Activated CD8-positive, alpha-beta T cell treated with anti-CD3 and anti-CD28 coated beads for 36 hours (primary cell): ENCODE data around the gene OR52N4. TPM values are rescaled to one million over a fixed set of nuclear protein-coding genes. Genes with fewer than 3 reads are reported as not detected.

Experiments
- ATAC-seq: fragments of 200-7000 bp; cut with Tn5 transposase; one replicate; pipeline ENCODE4 v1.10.0; 2021; ENCODE audit warnings: mild to moderate bottlenecking, moderate library complexity
- CTCF ChIA-PET: fragments of 350-600 bp; sonication (Branson Sonifier 250); formaldehyde crosslinking; loops from one replicate; lab custom pipeline; 2021; ENCODE audit warnings: antibody characterized with exemption; lab: Charles Lee
- POLR2A ChIA-PET: fragments of 350-600 bp; sonication (Branson Sonifier 250); formaldehyde crosslinking; loops from one replicate; lab custom pipeline; 2021; ENCODE audit warnings: antibody characterized with exemption; lab: Charles Lee
- DNase-seq: peaks from one replicate; pipeline ENCODE4 v3.0.0-alpha.2; 2020
- H3K27ac Mint-ChIP-seq: one replicate; pipeline ENCODE4 v1.8.0; 2021; ENCODE audit warnings: mild to moderate bottlenecking, mixed read lengths
- H3K27me3 Mint-ChIP-seq: one replicate; pipeline ENCODE4 v1.8.0; 2021; ENCODE audit warnings: mixed read lengths
- H3K36me3 Mint-ChIP-seq: one replicate; pipeline ENCODE4 v1.8.0; 2021; ENCODE audit warnings: low read depth, mixed read lengths
- H3K4me1 Mint-ChIP-seq: one replicate; pipeline ENCODE4 v1.8.0; 2021; ENCODE audit warnings: low read depth, mixed read lengths
- H3K4me3 Mint-ChIP-seq: one replicate; pipeline ENCODE4 v1.8.0; 2021; ENCODE audit warnings: mild to moderate bottlenecking, moderate library complexity, mixed read lengths
- H3K9me3 Mint-ChIP-seq: one replicate; pipeline ENCODE4 v1.8.0; 2021; ENCODE audit warnings: mixed read lengths
- intact Hi-C: fragments of 100-400 bp; cut with micrococcal nuclease; formaldehyde crosslinking; loops from one replicate; pipeline ENCODE4 v1.10.0; 2022
- total RNA-seq, 2 experiments: library from RNA; stranded (reverse); gene quantifications; one replicate each; pipeline ENCODE4 v1.2.3, GENCODE V29; 2021
- TF ChIP-seq, protein P1 (sequence below): fragments of 200-600 bp; IDR thresholded peaks from one replicate; pipeline ENCODE4 v1.8.0; 2022; ENCODE audit warnings: antibody characterized with exemption, mild to moderate bottlenecking

Gene OR52N4
- total RNA-seq, 2 experiments from 2014 or later: 0.47 to 1.1 TPM

DNA sequence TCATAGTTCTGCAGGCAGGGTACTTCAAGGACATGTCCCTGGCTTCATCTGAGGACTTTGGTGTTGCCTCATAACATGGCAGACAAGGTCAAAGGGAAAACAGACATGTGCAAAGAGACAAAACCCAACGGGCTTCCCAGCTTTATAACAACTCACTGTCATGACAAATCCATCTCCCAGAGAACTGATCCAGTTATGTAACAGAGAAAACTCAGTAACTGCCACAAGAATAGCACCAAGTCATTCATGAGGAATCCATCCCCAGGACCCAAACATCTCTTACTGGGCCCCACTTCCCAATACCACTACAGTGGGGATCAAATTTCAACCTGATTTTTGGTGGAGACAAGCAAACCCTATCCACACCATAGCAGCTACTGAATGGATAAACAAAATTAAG lies 13.0 kb downstream of the OR52N4 start:
- no peak for ATAC-seq
- Mint-ChIP-seq H3K27ac (no peak overlapping the region), H3K36me3 (no peaks in the 10 kb centered on the region), H3K4me1 (no peaks in the 10 kb centered on the region), H3K4me3 (no peak overlapping the region), H3K27me3 (peaks cover 3% of the 10 kb centered on the region), H3K9me3 (no peaks in the 10 kb centered on the region)
- TF ChIP-seq, protein P1, sequence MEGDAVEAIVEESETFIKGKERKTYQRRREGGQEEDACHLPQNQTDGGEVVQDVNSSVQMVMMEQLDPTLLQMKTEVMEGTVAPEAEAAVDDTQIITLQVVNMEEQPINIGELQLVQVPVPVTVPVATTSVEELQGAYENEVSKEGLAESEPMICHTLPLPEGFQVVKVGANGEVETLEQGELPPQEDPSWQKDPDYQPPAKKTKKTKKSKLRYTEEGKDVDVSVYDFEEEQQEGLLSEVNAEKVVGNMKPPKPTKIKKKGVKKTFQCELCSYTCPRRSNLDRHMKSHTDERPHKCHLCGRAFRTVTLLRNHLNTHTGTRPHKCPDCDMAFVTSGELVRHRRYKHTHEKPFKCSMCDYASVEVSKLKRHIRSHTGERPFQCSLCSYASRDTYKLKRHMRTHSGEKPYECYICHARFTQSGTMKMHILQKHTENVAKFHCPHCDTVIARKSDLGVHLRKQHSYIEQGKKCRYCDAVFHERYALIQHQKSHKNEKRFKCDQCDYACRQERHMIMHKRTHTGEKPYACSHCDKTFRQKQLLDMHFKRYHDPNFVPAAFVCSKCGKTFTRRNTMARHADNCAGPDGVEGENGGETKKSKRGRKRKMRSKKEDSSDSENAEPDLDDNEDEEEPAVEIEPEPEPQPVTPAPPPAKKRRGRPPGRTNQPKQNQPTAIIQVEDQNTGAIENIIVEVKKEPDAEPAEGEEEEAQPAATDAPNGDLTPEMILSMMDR: no peak
- intact Hi-C loops: no loop called here
- DNase-seq: no peak
- ChIA-PET CTCF (no interaction called here), POLR2A (interaction anchor here (0.6 kb wide), 1 partner anchor 68 kb away, joined by 3 read pairs; no protein-coding TSS in a partner anchor)

DNA sequence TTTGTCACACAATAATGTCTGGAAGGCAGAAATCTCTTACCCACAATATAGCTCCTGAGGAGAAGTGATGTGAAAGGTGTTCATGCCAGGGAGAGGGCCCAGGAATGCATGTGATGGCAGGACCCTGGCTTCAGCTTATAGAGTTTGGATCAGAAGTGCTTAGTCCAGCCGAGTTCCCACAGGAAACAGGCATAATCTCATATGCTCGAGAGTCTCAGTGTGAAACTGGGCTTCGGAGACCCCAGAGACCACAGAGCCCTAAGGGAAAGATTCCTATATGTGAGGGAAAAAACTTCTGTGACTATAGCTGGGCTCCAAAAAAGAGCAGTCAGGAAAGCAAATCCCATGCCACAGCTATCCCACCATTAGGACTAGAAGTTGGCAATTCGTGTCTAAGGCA lies 29.2 kb downstream of the OR52N4 start, which contains the start of gene OR52N5:
Gene OR52N5 (minus strand): TSS at position 101 of the 400 bp plus-strand sequence. CDS start 4,721 bp downstream, outside the sequence.
- ATAC-seq (no peak), DNase-seq (no peak)
- POLR2A ChIA-PET: no interaction called here
- H3K9me3 Mint-ChIP-seq: no peaks in the 10 kb centered on the region
- H3K27me3 Mint-ChIP-seq: peaks cover 5% of the 10 kb centered on the region
- no peaks in the 10 kb centered on the region for H3K4me1 Mint-ChIP-seq
- intact Hi-C loops: no loop called here
- CTCF ChIA-PET: no interaction called here
- H3K36me3 Mint-ChIP-seq: no peaks in the 10 kb centered on the region
- TF ChIP-seq, protein P1: no peak
- H3K4me3 Mint-ChIP-seq: no peak within 1 kb of the TSS
- H3K27ac Mint-ChIP-seq: no peak within 1 kb of the TSS

DNA sequence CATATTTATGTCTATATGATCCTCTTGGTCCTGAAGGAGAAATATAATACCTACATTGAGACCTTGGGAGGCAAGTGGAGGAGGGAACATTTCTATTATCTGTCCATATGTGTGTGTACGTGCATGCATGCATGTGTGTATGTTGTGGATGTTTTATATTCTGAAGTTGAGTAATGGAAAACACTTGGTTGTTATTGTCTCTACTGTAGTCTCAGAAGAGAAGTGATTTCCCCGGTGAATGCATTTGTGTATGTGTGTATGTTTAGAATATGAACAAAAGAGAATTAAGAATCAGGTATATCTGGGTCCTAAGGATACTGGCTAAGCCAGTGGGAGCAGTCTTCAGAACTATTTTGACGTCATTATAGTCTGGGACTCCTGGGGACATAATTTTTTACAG lies 37.1 kb downstream of the OR52N4 start, which contains the start of gene OR52N1:
Gene OR52N1 (minus strand): TSS at position 101 of the 400 bp plus-strand sequence. CDS start 2,449 bp downstream, outside the sequence.
- ChIA-PET POLR2A (no interaction called here), CTCF (no interaction called here)
- Mint-ChIP-seq H3K4me1 (no peaks in the 10 kb centered on the region), H3K27ac (no peak within 1 kb of the TSS), H3K27me3 (peaks cover 10% of the 10 kb centered on the region), H3K4me3 (no peak within 1 kb of the TSS), H3K36me3 (no peaks in the 10 kb centered on the region), H3K9me3 (no peaks in the 10 kb centered on the region)
- intact Hi-C loops: no loop called here
- ATAC-seq: no peak
- DNase-seq: no peak
- TF ChIP-seq, protein P1: no peak

DNA sequence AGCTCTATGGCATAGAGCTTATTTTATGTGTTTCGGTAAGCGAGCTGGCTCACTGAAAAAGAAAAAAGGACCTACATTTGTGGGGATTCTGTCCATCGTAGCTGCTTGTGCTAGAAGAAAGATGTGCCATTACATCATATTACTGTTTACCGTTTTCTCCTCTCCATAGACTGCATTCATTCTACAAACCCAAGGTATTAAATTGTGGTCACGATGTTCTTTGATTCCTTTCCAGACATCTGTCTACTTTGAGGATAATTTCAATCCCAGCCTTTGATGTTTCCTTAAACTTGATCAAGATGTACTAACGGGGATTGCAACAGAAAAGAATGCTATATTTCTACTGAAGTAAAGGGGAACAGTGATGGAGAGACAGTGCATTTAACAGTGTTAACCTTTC lies 42.5 kb downstream of the OR52N4 start:
- H3K36me3 Mint-ChIP-seq: no peaks in the 10 kb centered on the region
- H3K4me3 Mint-ChIP-seq: no peak overlapping the region
- TF ChIP-seq, protein P1: no peak
- no peaks in the 10 kb centered on the region for H3K9me3 Mint-ChIP-seq
- CTCF ChIA-PET: no interaction called here
- POLR2A ChIA-PET: no interaction called here
- no peak overlapping the region for H3K27ac Mint-ChIP-seq
- no peaks in the 10 kb centered on the region for H3K4me1 Mint-ChIP-seq
- H3K27me3 Mint-ChIP-seq: peaks cover 12% of the 10 kb centered on the region
- intact Hi-C loops: no loop called here
- ATAC-seq (no peak), DNase-seq (no peak)

DNA sequence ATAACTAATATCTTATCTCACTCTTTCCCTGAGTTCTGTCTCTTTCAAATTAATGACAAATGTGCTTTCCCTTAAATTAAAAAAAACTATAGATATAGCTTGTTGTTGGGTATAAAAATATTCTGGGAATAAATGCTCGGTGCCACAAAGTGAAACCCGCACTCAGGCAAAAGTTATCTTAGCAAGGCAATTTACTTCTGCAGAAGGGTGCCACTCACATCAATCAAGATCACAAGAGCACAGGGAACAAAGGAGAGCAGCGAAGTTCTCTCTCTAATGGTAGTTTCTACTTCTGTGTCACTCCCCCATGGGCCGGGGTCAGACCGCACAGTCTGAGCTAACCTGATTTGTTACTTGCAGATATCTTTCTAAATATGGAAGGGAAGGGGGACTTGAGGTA lies 49.9 kb downstream of the OR52N4 start:
- H3K4me1 Mint-ChIP-seq: peaks cover 2% of the 10 kb centered on the region
- peaks cover 14% of the 10 kb centered on the region for H3K27me3 Mint-ChIP-seq
- ATAC-seq (no peak), DNase-seq (no peak)
- H3K27ac Mint-ChIP-seq: no peak overlapping the region
- no peak overlapping the region for H3K4me3 Mint-ChIP-seq
- intact Hi-C loops: loop anchor here (10.0 kb wide), 1 partner anchor 679 kb away; no protein-coding TSS in a partner anchor
- H3K36me3 Mint-ChIP-seq: no peaks in the 10 kb centered on the region
- H3K9me3 Mint-ChIP-seq: peaks cover 10% of the 10 kb centered on the region
- CTCF ChIA-PET: no interaction called here
- POLR2A ChIA-PET: no interaction called here
- TF ChIP-seq, protein P1: no peak

Other genes with a start within 250 kb of the OR52N4 start
- gene UBQLN3, start 244.3 kb upstream of the OR52N4 start, total RNA-seq: not detected
- gene UBQLNL, start 237.5 kb upstream of the OR52N4 start, total RNA-seq: under 1 TPM in 1 of 2 experiments, not detected in 1; 0.25 TPM
- gene OR52H1, start 205.7 kb upstream of the OR52N4 start, total RNA-seq: not detected
- gene OR52B6, start 173.4 kb upstream of the OR52N4 start, total RNA-seq: not detected
- under 1 TPM; 0.32 to 0.47 TPM for gene TRIM6, start 157.6 kb upstream of the OR52N4 start, total RNA-seq
- gene TRIM34, start 129.2 kb upstream of the OR52N4 start, total RNA-seq: 1 to 10 TPM; 8.5 to 9.3 TPM
- 10 to 100 TPM; 21.5 TPM for gene TRIM5, start 69.2 kb upstream of the OR52N4 start, total RNA-seq
- gene TRIM22, start 64.5 kb upstream of the OR52N4 start, total RNA-seq: 100 to 1,000 TPM; 138 to 149 TPM
- under 1 TPM in 1 of 2 experiments, not detected in 1; 0.25 TPM for gene OR56B1, start 17.8 kb upstream of the OR52N4 start, total RNA-seq
- gene OR52N5, start 29.1 kb downstream of the OR52N4 start, total RNA-seq: not detected
- not detected for gene OR52N1, start 37.0 kb downstream of the OR52N4 start, total RNA-seq
- not detected for gene OR52N2, start 54.7 kb downstream of the OR52N4 start, total RNA-seq
- gene OR52E6, start 87.7 kb downstream of the OR52N4 start, total RNA-seq: not detected
- not detected for gene OR52E8, start 103.4 kb downstream of the OR52N4 start, total RNA-seq
- gene OR52E4, start 126.4 kb downstream of the OR52N4 start, total RNA-seq: not detected
- gene OR52E5, start 139.0 kb downstream of the OR52N4 start, total RNA-seq: not detected
- not detected for gene OR56A3, start 188.0 kb downstream of the OR52N4 start, total RNA-seq
- gene OR56A5, start 214.3 kb downstream of the OR52N4 start, total RNA-seq: not detected
- not detected for gene OR52L1, start 232.7 kb downstream of the OR52N4 start, total RNA-seq